WERI-Rb-1 (cell line): ENCODE measurements around the gene PRKG2.

Experiments
- DNase-seq: peaks from one replicate; pipeline ENCODE4 v3.0.0-alpha.2; 2020
- H3K27ac ChIP-seq: fragments of 250-450 bp; sonication (Bioruptor Pico); 2 replicates; pipeline ENCODE4 v1.5.1; 2020; ENCODE audit warnings: mild to moderate bottlenecking, moderate library complexity
- H3K27me3 ChIP-seq: fragments of 250-450 bp; sonication (Bioruptor Pico); 2 replicates; pipeline ENCODE4 v1.5.1; 2021; ENCODE audit warnings: mild to moderate bottlenecking, low read depth, moderate library complexity; ENCODE audit not compliant: insufficient read depth, severe bottlenecking
- H3K36me3 ChIP-seq: fragments of 250-450 bp; sonication (Bioruptor Pico); 2 replicates; pipeline ENCODE4 v1.5.1; 2020; ENCODE audit warnings: mild to moderate bottlenecking, moderate library complexity
- H3K4me3 ChIP-seq: 2 replicates; pipeline ENCODE4 v1.5.1; 2011; ENCODE audit warnings: low read depth, mild to moderate bottlenecking, control low read depth, low read length
- H3K9me3 ChIP-seq: fragments of 250-450 bp; sonication (Bioruptor Pico); 2 replicates; pipeline ENCODE4 v1.5.1; 2021; ENCODE audit warnings: mild to moderate bottlenecking, moderate library complexity; ENCODE audit not compliant: severe bottlenecking
- TF ChIP-seq, protein P1 (sequence below): IDR thresholded peaks from 2 replicates; pipeline ENCODE4 v1.5.1; 2011; ENCODE audit warnings: low read depth, mild to moderate bottlenecking, control low read depth, inconsistent platforms, low read length

The PRKG2 gene

DNA sequence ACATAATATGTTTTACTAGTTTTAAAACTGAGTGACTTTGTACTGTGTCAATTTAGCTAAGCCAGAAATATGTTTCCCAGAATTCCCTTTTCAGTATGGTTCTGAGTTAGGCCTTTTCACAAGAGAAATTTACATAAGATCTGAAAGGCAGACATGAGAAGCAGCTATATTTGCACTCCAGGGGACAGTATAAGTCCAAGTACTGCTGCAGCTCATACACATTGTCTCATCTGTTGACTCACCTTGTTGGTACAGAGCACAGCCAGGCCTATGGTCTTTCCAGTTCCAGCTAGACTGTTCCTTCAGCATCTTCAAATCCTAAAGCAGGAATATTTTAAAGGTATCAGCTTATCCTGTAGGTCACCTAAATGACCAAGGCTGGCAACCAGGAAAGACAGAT is 131.0 kb downstream of the PRKG2 start:
- Histone ChIP-seq H3K36me3 (no peaks in the 10 kb centered on the region), H3K27me3 (no peaks in the 10 kb centered on the region), H3K9me3 (no peaks in the 10 kb centered on the region), H3K4me3 (no peak overlapping the region), H3K27ac (no peak overlapping the region)
- TF ChIP-seq, protein P1, sequence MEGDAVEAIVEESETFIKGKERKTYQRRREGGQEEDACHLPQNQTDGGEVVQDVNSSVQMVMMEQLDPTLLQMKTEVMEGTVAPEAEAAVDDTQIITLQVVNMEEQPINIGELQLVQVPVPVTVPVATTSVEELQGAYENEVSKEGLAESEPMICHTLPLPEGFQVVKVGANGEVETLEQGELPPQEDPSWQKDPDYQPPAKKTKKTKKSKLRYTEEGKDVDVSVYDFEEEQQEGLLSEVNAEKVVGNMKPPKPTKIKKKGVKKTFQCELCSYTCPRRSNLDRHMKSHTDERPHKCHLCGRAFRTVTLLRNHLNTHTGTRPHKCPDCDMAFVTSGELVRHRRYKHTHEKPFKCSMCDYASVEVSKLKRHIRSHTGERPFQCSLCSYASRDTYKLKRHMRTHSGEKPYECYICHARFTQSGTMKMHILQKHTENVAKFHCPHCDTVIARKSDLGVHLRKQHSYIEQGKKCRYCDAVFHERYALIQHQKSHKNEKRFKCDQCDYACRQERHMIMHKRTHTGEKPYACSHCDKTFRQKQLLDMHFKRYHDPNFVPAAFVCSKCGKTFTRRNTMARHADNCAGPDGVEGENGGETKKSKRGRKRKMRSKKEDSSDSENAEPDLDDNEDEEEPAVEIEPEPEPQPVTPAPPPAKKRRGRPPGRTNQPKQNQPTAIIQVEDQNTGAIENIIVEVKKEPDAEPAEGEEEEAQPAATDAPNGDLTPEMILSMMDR: peak; percentile 29; the same call in 1 of the 2 replicates
- DNase-seq: no peak

DNA sequence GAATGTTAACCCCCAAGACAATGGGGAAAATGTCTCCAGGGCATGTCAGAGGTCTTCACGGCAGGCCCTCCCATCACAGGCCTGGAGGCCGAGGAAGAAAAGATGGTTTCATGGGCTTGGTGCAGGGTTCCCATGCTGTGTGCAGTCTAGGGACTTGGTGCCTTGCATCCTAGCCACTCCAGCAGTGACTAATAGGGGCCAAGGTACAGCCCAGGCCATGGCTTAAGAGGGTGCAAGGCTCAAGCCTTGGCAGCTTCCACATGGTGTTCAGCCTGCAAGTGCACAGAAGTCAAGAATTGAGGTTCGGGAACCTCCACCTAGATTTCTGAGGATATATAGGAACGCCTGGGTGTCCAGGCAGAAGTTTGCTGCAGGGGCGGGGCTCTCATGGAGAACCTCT is 133.9 kb downstream of the PRKG2 start:
- H3K4me3 ChIP-seq: no peak overlapping the region
- no peaks in the 10 kb centered on the region for H3K36me3 ChIP-seq
- H3K27me3 ChIP-seq: no peaks in the 10 kb centered on the region
- no peaks in the 10 kb centered on the region for H3K9me3 ChIP-seq
- no peak overlapping the region for H3K27ac ChIP-seq
- TF ChIP-seq, protein P1: no peak
- no peak for DNase-seq

DNA sequence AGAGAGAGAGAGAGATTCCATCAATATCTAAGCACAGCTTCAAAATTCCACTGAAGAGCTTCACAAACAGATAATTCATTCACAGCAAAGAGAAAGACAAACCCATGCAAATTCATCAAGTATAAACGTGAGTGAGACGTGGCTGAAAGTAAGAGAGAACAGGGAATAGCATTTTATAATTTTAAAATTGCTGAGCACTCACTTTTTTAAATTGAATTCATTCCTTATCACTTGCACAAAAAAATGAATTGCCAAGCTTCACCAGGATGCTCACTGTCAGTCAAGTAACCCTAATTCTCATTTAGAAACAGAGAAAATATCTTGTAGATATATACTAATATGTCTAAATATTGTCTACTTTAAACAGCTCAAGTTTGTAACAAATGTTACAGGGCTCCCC is 144.0 kb downstream of the PRKG2 start:
- no peak for DNase-seq
- Histone ChIP-seq H3K36me3 (no peaks in the 10 kb centered on the region), H3K27me3 (no peaks in the 10 kb centered on the region), H3K4me3 (no peak overlapping the region), H3K9me3 (no peaks in the 10 kb centered on the region), H3K27ac (no peak overlapping the region)
- TF ChIP-seq, protein P1: no peak

- no peaks in the 10 kb centered on the region for H3K9me3 ChIP-seq
- H3K4me3 ChIP-seq: no peak overlapping the region
- DNase-seq: peak; percentile 82
- no peak overlapping the region for H3K27ac ChIP-seq
- no peaks in the 10 kb centered on the region for H3K27me3 ChIP-seq
- TF ChIP-seq, protein P1: peak; percentile 84
- H3K36me3 ChIP-seq: no peaks in the 10 kb centered on the region
Measured at GRCh38 chr4:81069706-81070331, 145.2 kb downstream of the PRKG2 start.

GRCh38 chr4:81065446-81065845 is 149.6 kb downstream of the PRKG2 start:
- TF ChIP-seq, protein P1: no peak
- DNase-seq: no peak
- Histone ChIP-seq H3K27ac (no peak overlapping the region), H3K4me3 (no peak overlapping the region), H3K27me3 (no peaks in the 10 kb centered on the region), H3K36me3 (no peaks in the 10 kb centered on the region), H3K9me3 (no peaks in the 10 kb centered on the region)

DNA sequence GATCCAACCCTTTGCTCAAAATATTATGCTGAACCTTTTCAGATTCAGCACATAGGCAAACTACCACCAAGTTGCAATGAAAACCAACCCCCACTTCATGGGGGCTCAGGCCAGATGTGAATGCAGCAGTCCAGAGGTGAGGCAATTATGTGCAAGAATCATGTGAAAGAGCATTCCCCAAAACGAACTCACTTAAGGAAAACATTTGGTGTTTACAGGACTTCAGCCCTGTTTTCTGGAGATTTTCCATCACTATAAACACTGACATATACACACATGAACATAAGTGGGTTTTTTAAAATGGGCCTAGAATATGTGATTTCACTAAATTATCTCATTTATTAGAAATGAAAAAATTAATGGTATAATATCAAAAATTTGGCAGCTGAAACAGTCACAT is 153.0 kb downstream of the PRKG2 start:
- TF ChIP-seq, protein P1: no peak
- H3K9me3 ChIP-seq: no peaks in the 10 kb centered on the region
- no peak overlapping the region for H3K4me3 ChIP-seq
- DNase-seq: no peak
- H3K27me3 ChIP-seq: no peaks in the 10 kb centered on the region
- no peak overlapping the region for H3K27ac ChIP-seq
- no peaks in the 10 kb centered on the region for H3K36me3 ChIP-seq
